PC-3 (cell line): ENCODE data around the gene TNFRSF4.

Source experiments
- EZH2 ChIP-seq: fragments of 300-600 bp; sonication (generic); IDR thresholded peaks from one replicate; pipeline ENCODE4 v1.6.1; 2017; ENCODE audit warnings: antibody characterized with exemption, mild to moderate bottlenecking, low read length; ENCODE audit not compliant: unreplicated experiment
- EZH2phosphoT487 ChIP-seq: fragments of 300-600 bp; sonication (generic); IDR thresholded peaks from 2 replicates; pipeline ENCODE4 v1.6.1; 2018; ENCODE audit warnings: mild to moderate bottlenecking, antibody characterized with exemption, low read length, borderline replicate concordance
- TF ChIP-seq, protein P1 (sequence below): fragments of 300-600 bp; sonication (generic); conservative IDR thresholded peaks from 2 replicates; pipeline ENCODE4 v1.5.1; 2017; ENCODE audit warnings: antibody characterized with exemption, low read depth, mild to moderate bottlenecking, low read length

DNA sequence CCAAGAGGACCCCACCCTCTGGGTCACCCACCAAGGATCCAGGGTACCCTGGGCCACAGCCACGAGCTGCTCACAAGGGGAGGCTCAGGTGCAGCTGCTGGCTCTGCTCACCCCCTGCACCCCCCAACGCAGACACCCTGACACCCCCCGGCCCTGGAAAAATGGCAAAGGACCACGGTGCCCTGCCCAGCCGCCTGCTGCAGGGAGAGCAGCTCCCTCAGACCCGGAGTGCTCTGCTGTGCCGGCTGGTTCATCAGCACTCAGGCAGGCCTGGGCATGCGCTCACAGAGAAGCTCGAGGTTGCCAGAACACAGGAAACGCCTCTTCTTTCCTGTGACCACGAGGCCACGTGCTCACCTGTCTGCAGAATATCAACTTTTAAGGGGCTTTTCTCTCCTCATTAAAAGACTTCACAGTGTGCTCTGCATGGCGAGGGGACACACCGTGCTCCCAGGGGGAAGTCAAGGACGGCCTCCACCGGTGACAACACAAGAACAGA lies 36.9 kb upstream of the TNFRSF4 start:
- TF ChIP-seq, protein P1, sequence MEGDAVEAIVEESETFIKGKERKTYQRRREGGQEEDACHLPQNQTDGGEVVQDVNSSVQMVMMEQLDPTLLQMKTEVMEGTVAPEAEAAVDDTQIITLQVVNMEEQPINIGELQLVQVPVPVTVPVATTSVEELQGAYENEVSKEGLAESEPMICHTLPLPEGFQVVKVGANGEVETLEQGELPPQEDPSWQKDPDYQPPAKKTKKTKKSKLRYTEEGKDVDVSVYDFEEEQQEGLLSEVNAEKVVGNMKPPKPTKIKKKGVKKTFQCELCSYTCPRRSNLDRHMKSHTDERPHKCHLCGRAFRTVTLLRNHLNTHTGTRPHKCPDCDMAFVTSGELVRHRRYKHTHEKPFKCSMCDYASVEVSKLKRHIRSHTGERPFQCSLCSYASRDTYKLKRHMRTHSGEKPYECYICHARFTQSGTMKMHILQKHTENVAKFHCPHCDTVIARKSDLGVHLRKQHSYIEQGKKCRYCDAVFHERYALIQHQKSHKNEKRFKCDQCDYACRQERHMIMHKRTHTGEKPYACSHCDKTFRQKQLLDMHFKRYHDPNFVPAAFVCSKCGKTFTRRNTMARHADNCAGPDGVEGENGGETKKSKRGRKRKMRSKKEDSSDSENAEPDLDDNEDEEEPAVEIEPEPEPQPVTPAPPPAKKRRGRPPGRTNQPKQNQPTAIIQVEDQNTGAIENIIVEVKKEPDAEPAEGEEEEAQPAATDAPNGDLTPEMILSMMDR: no peak
- no peak for TF ChIP-seq EZH2
- TF ChIP-seq EZH2phosphoT487: no peak
